OCI-LY7 (cell line): Measurements from ENCODE around the gene TMEM247.

Experiments
- CTCF ChIP-seq: fragments of 200-600 bp; sonication (generic); conservative IDR thresholded peaks from 2 replicates; pipeline ENCODE4 v1.5.1; 2014; ENCODE audit warnings: mild to moderate bottlenecking, antibody characterized with exemption, low read length, moderate library complexity, mixed read lengths
- EZH2phosphoT487 ChIP-seq: fragments of 200-600 bp; sonication (generic); IDR thresholded peaks from 2 replicates; pipeline ENCODE4 v1.6.1; 2018; ENCODE audit warnings: low read depth, borderline replicate concordance, mild to moderate bottlenecking, mixed run types, antibody characterized with exemption, low read length, moderate library complexity, mixed read lengths

DNA sequence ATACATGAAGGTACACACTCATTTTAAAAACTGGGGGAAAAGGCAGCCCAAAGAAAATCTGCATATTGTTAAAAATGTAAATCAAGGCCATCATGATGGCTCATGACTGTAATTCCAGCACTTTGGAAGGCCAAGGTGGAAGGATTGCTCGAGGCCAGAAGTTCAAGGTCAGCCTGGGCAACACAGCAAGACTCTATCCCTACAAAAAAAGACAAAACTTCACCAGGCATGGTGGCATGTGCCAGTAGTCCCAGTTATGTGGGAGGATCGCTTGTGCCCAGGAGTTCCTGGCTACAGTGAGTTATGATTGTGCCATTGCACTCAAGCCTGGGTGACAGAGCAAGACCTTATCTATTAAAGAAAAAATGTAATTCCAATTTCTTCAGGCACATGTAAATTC is 34.6 kb upstream of the TMEM247 start:
- TF ChIP-seq CTCF (no peak), EZH2phosphoT487 (no peak)
